Skeletal muscle cell (primary cell): ENCODE results near the gene PLIN3.
A peak's percentile ranks its signal among the peaks of the same experiment; 100 is the strongest.
"Not testable (repeated sequence)": the region's sequence is repeated elsewhere in the genome, so short reads cannot be mapped to it uniquely, and the experiment has no call there.

ENCODE experiments used
- DNase-seq: peaks from one replicate; pipeline ENCODE4 v3.0.0-alpha.2; 2010; ENCODE audit warnings: low read depth
- H3K4me3 ChIP-seq: 2 replicates; pipeline ENCODE4 v1.5.1; 2011; ENCODE audit warnings: low read depth, mild to moderate bottlenecking, control low read depth, low read length, moderate library complexity

PLIN3 gene

DNA sequence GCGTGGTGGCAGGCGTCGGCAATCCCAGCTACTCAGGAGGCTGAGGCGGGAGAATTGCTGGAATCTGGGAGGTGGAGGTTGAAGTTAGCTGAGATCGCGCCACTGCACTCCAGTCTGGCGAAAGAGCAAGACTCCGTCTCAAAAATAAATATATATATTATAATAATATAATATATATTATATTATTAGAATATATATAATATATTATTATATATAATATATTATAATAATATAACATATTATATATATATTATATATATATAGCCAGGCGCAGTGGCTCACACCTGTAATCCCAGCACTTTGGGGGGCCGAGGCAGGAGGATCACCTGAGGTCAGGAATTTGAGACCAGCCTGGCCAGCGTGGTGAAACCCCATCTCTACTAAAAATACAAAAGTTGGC is 25.5 kb upstream of the PLIN3 start:
- DNase-seq, H3K4me3 ChIP-seq: not testable (repeated sequence)

- H3K4me3 ChIP-seq: no peak overlapping the region
- no peak for DNase-seq
Observed at GRCh38 chr19:4891066-4891465, 23.6 kb upstream of the PLIN3 start.

DNA sequence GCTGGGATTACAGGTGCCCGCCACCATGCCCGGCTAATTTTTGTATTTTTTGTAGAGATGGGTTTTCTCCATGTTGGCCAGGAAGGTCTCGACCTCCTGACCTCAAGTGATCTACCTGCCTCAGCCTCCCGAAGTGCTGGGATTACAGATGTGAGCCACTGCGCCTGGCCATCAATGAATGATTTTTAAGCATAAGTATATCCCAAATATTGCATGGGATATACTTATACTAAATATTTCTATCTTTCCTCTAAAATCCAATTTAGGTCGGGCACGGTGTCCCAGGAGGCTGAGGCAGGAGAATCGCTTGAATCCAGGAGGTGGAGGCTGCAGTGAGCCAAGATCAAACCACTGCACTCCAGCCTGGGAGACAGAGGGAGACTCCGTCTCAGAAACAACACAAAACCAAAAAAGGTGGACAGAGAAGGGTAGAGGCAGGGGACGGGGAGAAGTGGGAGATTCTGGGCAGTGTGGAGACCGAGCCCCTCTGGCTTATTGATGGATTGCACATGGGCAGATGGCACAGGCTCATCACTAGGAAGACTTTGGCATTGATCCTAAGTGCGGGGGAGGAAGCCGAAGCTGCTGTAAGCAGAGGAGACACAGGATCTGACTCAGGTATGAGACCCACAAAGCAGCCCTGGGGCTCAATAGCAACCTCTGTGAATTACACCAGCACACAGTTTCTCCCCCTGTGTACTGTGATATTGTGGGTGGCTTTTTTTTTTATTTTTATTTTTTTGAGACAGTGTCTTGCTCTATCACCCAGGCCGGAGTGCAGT is 21.8 kb upstream of the PLIN3 start:
- no peak overlapping the region for H3K4me3 ChIP-seq
- DNase-seq: no peak

GRCh38 chr19:4887803-4888202 is 20.3 kb upstream of the PLIN3 start:
- H3K4me3 ChIP-seq, DNase-seq: not testable (repeated sequence)

- not testable (repeated sequence) for H3K4me3 ChIP-seq, DNase-seq
Observed at GRCh38 chr19:4884993-4885392, 17.5 kb upstream of the PLIN3 start.

- not testable (repeated sequence) for H3K4me3 ChIP-seq, DNase-seq
Observed at GRCh38 chr19:4882874-4883273, 15.4 kb upstream of the PLIN3 start.

- no peak for DNase-seq
- no peak overlapping the region for H3K4me3 ChIP-seq
Observed at GRCh38 chr19:4879041-4879440, 11.6 kb upstream of the PLIN3 start.

DNA sequence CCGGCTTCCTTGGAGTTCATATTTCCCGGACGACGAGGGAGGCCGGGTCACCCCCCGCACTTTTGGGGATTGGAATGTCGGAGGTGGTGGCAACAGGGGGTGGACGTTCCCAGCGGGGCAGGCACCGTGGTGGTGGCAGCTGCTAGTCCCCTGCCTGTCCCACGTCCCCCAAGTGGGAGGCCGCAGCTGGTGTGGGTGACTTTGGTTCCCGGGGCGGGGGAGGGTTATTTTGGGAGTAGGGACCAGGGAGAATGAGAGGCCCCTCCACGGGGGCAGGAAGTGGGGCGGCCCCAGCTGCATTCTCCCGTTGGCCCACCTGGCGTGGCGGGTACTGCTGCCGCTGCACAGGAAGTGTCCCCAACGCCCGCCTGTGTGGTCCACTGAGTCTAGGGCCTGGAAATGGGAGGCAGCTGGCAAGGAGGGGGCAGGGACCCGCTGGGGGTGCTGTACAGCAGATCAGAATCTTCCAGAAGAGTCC is 11.1 kb upstream of the PLIN3 start:
- peak; percentile 20 for DNase-seq
- no peak overlapping the region for H3K4me3 ChIP-seq

DNA sequence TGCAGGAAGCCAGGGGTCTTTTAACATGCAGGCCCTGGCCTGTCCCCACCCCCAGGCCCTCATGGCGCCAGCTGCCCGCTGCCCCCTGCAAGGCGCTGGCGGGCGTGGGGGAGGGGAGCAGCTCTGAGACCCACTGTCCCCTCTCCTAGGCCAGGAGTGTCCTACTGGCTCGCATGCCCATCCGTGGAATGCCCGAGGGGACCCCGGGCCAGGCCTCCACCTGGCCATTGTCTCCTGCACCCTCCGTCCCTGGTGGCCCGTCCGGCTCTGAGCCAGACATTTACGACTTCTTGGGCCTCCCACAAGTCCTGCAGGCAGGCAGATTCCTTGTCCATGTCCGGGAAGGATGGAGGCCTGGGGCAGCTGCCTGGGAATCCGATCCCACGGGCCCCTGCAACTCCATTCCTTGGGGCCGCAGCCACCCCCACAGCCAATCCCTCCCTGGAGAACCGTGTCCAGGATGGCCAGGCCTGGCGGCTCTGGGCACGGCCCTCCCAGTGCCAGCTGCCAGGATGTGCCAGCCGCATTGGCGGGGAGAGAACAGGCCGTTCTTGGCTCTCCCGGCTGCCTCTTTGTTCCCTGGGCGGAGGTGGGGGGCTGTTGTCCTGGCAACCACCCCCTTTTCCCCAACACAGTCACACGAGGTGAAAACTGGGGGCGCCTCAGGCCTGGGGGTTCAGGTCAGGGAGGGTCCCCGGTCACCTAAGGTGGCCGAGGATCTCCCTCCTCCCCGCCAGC is 10.5 kb upstream of the PLIN3 start:
- no peak overlapping the region for H3K4me3 ChIP-seq
- peak; percentile 57 for DNase-seq

DNA sequence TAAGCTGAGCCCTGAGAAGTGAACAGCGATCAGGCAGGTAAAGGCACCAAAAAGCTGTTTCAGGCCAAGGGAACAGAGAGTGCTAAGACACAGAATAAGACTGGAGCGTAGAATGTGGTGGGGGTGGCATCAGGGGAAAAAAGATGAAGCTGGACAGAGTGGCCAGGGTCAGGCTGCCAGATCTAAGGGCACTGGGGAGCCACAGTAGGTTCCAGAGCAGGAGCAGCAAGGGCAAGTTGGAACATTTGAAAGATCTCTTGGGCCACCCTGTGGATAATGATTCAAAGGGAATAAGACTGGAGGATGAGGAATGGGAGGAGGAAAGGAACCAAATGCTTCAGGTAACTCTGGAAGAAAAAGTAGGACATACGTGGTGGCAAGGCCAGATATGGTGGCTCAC is 6.5 kb upstream of the PLIN3 start:
- no peak for DNase-seq
- no peak overlapping the region for H3K4me3 ChIP-seq

- no peak overlapping the region for H3K4me3 ChIP-seq
- no peak for DNase-seq
Observed at GRCh38 chr19:4871711-4872110, 4.2 kb upstream of the PLIN3 start.

- H3K4me3 ChIP-seq: no peak overlapping the region
- DNase-seq: peak; percentile 84
Observed at GRCh38 chr19:4870025-4870700, 2.7 kb upstream of the PLIN3 start.

DNA sequence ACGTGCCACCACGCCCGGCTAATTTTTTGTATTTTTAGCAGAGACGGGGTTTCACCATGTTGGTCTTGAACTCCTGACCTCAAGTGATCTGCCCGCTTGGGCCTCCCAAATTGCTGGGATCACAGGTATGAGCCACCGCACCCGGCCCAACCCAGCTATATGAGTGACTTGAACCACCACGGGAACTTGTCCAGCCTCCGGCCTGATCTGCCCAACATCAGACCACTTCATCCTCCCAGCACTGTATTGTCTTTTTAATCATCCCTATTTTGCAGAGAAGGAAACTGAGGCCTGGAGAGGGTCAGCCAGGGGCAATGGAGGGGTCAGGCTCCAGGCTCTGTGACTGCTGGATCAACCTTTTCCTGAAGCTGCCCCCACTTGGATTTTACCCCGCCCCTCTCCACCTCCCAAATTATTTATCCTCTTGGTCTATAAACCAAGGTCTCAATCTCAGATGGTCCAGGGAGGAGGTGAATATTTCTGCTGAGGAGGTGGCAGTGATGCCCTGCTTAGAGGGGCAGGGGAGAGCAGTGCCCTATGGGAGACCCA is 893 bp upstream of the PLIN3 start:
- H3K4me3 ChIP-seq: no peak overlapping the region
- DNase-seq: no peak

GRCh38 chr19:4866595-4867424 is 657 bp downstream of the PLIN3 start:
- no peak for DNase-seq

DNA sequence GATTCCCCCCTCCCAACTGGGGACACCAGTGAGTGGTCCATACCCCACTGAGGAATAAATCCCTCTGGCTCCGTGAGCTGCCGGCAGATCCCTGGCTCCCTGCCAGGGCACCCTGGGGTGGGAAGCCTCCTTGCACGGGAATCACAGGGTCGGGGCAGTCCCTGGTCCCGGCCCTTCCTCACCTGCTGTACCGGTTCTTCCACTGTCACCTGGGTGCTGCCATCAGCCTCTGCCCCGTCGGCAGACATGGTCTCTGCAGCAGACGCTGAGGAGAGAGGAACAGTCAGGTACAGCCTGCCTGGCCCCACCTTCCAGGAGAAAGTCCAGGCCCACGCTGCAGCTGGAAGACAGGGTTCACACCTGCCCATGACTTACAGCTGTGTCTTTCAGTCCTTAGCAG is 6.3 kb downstream of the PLIN3 start:
- no peak for DNase-seq
- H3K4me3 ChIP-seq: no peak overlapping the region

More at GRCh38 chr19:4866595-4867424, 657 bp downstream of the PLIN3 start:
- H3K4me3 ChIP-seq: peak overlapping the region; percentile 89

DNA sequence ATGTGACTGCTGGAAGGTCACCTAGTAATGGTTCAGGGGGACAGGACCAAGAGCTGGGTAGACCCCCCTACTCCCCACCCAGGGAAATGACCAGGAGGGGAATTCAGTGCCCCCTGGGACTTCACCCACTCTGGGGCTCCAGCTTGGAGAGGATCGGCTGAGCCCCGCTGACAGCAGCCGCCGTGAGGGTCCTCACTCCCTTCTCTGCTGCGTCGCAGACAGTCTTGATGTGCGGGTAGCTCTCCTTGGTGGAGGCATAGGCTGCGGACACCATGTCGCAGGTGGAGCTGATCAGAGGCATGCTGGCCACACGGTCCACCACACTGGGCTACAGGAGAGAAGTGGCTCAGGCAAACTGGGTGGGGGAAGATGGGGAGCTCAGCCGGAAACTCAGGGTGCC is 7.8 kb downstream of the PLIN3 start:
- no peak for DNase-seq

DNA sequence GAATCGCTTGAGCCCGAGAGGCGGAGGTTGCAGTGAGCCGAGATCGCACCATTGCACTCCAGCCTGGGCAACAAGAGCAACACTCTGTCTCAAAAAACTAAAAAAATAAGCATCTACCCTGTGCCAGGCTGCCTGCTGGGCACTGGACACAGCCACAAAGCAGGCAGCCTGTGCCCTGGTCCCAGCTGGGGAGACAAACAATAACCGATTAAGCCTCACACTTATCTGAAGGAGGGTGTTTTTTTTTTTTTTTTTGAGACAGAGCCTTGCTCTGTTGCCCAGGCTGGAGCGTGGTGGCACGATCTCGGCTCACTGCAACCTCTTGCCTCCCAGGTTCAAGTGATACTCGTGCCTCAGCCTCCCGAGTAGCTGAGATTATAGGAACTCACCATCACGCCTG is 11.0 kb downstream of the PLIN3 start:
- not testable (repeated sequence) for H3K4me3 ChIP-seq, DNase-seq

More for the DNA sequence above, 7.8 kb downstream of the PLIN3 start:
- H3K4me3 ChIP-seq: no peak overlapping the region

- not testable (repeated sequence) for DNase-seq, H3K4me3 ChIP-seq
Observed at GRCh38 chr19:4853506-4853905, 14.0 kb downstream of the PLIN3 start.

DNA sequence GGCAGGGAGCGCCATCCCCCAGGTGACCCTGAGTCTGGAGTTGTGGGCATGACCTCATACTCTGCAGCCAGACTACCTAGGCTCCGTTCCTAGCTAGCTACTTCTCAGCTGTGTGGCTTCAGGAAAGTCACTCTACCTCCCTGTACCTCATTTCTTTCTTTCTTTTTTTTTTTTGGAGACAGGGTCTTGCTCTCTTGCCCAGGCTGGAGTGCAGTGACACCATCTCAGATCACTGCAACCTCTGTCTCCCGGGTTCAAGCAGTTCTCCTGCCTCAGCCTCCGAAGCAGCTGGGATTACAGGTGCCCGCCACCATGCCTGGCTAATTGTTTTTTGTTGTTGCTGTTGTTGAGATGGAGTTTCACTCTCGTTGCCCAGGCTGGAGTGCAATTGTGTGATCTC is 15.0 kb downstream of the PLIN3 start:
- DNase-seq: no peak
- H3K4me3 ChIP-seq: no peak overlapping the region
